Keratinocyte (primary cell): ENCODE measurements around the gene ADIG. TPM values are rescaled to one million over a fixed set of nuclear protein-coding genes. Genes with fewer than 3 reads are reported as not detected.

Experiments
- DNase-seq: peaks from one replicate; pipeline ENCODE4 v3.0.0-alpha.2; 2011; ENCODE audit warnings: low read depth, missing footprints, low spot score
- FAIRE-seq: peaks from 2 replicates; lab custom pipeline; 2011; peaks lifted over from hg19 to GRCh38; lab: Jason Lieb, UNC
- H2AFZ ChIP-seq: 2 replicates; pipeline ENCODE4 v1.6.0; 2012; ENCODE audit warnings: low read length, control low read depth, inconsistent platforms; ENCODE audit not compliant: control insufficient read depth
- H3K27ac ChIP-seq: 2 replicates; pipeline ENCODE4 v1.5.1; 2011; ENCODE audit warnings: low read length; ENCODE audit not compliant: control insufficient read depth, insufficient read depth
- H3K27me3 ChIP-seq: 3 replicates; pipeline ENCODE4 v1.6.0; 2011; ENCODE audit warnings: low read length; ENCODE audit not compliant: control insufficient read depth, insufficient read depth; ENCODE audit errors: extremely low read depth
- H3K36me3 ChIP-seq, 2 experiments: 2 replicates in 1 of 2; 3 replicates in 1 of 2; pipeline ENCODE4 v1.5.1; 2011; ENCODE audit warnings: low read length in 2 of 2, mild to moderate bottlenecking in 1 of 2; ENCODE audit not compliant: control insufficient read depth in 2 of 2, insufficient read depth in 2 of 2; ENCODE audit errors: extremely low read depth in 1 of 2
- H3K4me1 ChIP-seq: 3 replicates; pipeline ENCODE4 v1.5.1; 2011; ENCODE audit warnings: low read length; ENCODE audit not compliant: control insufficient read depth, insufficient read depth; ENCODE audit errors: extremely low read depth
- H3K4me2 ChIP-seq: 3 replicates; pipeline ENCODE4 v1.6.0; 2011; ENCODE audit warnings: low read depth, low read length; ENCODE audit not compliant: control insufficient read depth, insufficient read depth; ENCODE audit errors: extremely low read depth
- H3K4me3 ChIP-seq, 3 experiments: fragments of 200-600 bp in 1 of 3; sonication (generic) in 1 of 3; 2 replicates in 2 of 3; 3 replicates in 1 of 3; pipeline ENCODE4 v1.5.1; 2011 to 2016; ENCODE audit warnings: low read length in 3 of 3, mild to moderate bottlenecking in 3 of 3, control low read depth in 2 of 3, inconsistent platforms in 1 of 3, low read depth in 1 of 3, mixed read lengths in 1 of 3, mixed run types in 1 of 3, moderate library complexity in 1 of 3; ENCODE audit not compliant: control insufficient read depth in 2 of 3, insufficient read depth in 2 of 3; ENCODE audit errors: extremely low read depth in 1 of 3
- H3K79me2 ChIP-seq: 2 replicates; pipeline ENCODE4 v1.6.0; 2012; ENCODE audit warnings: low read length; ENCODE audit not compliant: control insufficient read depth, insufficient read depth
- H3K9ac ChIP-seq: 3 replicates; pipeline ENCODE4 v1.6.0; 2011; ENCODE audit warnings: low read length; ENCODE audit not compliant: control insufficient read depth, insufficient read depth; ENCODE audit errors: extremely low read depth
- H3K9me1 ChIP-seq: 3 replicates; pipeline ENCODE4 v1.6.0; 2011; ENCODE audit warnings: low read length; ENCODE audit not compliant: control insufficient read depth, insufficient read depth; ENCODE audit errors: extremely low read depth
- H3K9me3 ChIP-seq: 2 replicates; pipeline ENCODE4 v1.5.1; 2012; ENCODE audit warnings: low read depth, low read length; ENCODE audit not compliant: control insufficient read depth
- H4K20me1 ChIP-seq: 3 replicates; pipeline ENCODE4 v1.6.0; 2011; ENCODE audit warnings: low read length; ENCODE audit not compliant: control insufficient read depth, insufficient read depth; ENCODE audit errors: extremely low read depth
- EZH2 ChIP-seq: IDR thresholded peaks from one replicate; pipeline ENCODE4 v1.6.1; 2012; ENCODE audit warnings: inconsistent platforms, mild to moderate bottlenecking, low read length, moderate library complexity
- dilution Hi-C: fragments of 300-500 bp; cut with MboI; formaldehyde crosslinking; loops from one replicate; pipeline ENCODE4 v1.7.0; 2020; ENCODE audit warnings: low sequenced_read_pairs; ENCODE audit not compliant: extremely low pct_ligation_motif_present
- polyA plus RNA-seq, 5 experiments: library from polyadenylated mRNA; depleted of rRNA in 3 of 5; stranded (reverse) in 3 of 5; stranded (forward) in 1 of 5; unstranded in 1 of 5; fragments of >200 nt; gene quantifications; 1 replicate in 1 of 5; 2 replicates in 3 of 5; 3 replicates in 1 of 5; pipeline versions ENCODE4 v1.2.1 to v1.2.3, GENCODE V29; 2011 to 2012; ENCODE audit warnings: missing spikeins in 2 of 5, low read depth in 1 of 5, low replicate concordance in 1 of 5
- TF ChIP-seq, protein P1 (sequence below), 3 experiments: IDR thresholded peaks in 1 of 3; conservative IDR thresholded peaks in 1 of 3; optimal IDR thresholded peaks in 1 of 3; 2 replicates in 2 of 3; 3 replicates in 1 of 3; pipeline versions ENCODE3 to v1.5.1; 2011; ENCODE audit warnings: low read length in 3 of 3, mild to moderate bottlenecking in 3 of 3, moderate library complexity in 2 of 3, control low read depth in 1 of 3, inconsistent platforms in 1 of 3; ENCODE audit not compliant: insufficient read depth in 2 of 3; ENCODE audit errors: extremely low read depth in 1 of 3

ADIG gene
- polyA plus RNA-seq, 1 donor (not counting 4 experiments of a cell fraction or from before 2014, with no cell fraction given) = not detected

DNA sequence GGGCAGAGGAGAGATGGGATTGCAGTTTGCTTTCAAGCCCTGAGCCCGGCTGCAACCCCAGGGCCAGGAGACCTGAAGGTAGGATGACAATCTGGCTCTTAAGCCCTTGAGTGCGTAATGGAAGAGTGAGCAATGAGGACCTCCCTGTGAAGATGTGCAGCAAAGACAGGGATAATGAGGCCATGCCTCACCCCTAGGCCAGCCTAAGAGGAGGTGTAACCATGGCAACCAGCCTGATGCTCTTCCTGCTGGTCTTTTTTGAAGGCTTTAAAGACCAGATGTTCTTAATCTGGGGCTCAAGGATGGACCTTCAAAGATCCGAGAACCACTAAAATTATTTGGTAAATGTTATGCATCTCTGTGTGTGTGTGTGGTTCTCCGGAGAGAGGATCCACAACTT lies 28.8 kb downstream of the ADIG start:
- Histone ChIP-seq H3K4me2 (no peak overlapping the region), H3K9me1 (no peaks in the 10 kb centered on the region), H3K27me3 (no peaks in the 10 kb centered on the region), H3K9me3 (no peaks in the 10 kb centered on the region), H4K20me1 (no peaks in the 10 kb centered on the region), H3K4me3 (no peak overlapping the region), H3K4me1 (peaks cover 14% of the 10 kb centered on the region), H2AFZ (no peak overlapping the region), H3K79me2 (no peaks in the 10 kb centered on the region), H3K27ac (no peak overlapping the region), H3K9ac (no peak overlapping the region), H3K36me3 (no peaks in the 10 kb centered on the region)
- dilution Hi-C loops = no loop called here
- TF ChIP-seq, protein P1, sequence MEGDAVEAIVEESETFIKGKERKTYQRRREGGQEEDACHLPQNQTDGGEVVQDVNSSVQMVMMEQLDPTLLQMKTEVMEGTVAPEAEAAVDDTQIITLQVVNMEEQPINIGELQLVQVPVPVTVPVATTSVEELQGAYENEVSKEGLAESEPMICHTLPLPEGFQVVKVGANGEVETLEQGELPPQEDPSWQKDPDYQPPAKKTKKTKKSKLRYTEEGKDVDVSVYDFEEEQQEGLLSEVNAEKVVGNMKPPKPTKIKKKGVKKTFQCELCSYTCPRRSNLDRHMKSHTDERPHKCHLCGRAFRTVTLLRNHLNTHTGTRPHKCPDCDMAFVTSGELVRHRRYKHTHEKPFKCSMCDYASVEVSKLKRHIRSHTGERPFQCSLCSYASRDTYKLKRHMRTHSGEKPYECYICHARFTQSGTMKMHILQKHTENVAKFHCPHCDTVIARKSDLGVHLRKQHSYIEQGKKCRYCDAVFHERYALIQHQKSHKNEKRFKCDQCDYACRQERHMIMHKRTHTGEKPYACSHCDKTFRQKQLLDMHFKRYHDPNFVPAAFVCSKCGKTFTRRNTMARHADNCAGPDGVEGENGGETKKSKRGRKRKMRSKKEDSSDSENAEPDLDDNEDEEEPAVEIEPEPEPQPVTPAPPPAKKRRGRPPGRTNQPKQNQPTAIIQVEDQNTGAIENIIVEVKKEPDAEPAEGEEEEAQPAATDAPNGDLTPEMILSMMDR (optimal IDR thresholded peaks at IDR 0.05 in 1 of 3, IDR thresholded peaks at IDR 0.05 in 1 of 3, conservative IDR thresholded peaks at IDR 0.05 in 1 of 3; ENCODE audit: extremely low read depth in 1 of 3, insufficient read depth in 2 of 3, low read length in 3 of 3) = no peak
- no peak for TF ChIP-seq EZH2
- DNase-seq (no peak), FAIRE-seq (no peak)

DNA sequence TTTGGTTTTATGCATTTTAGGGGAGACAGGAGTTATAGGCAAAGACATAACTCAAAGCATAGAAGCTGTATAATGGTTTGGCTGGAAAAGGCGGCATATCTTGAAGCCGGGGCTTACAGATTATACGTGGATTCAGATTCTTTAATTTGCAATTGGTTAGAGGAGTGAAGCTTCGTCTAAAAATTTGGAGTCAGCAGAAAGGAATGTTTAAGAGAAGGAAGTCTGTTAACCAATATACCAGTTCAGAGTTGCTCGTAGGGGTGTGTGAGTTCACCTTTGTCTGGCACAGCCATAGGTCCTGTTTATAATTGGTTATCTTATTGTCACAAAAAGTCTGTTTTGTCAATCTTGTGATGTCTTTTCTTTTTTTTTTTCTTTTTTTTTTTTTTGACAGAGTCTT lies 29.5 kb downstream of the ADIG start:
- no peak for TF ChIP-seq EZH2
- TF ChIP-seq, protein P1 (optimal IDR thresholded peaks at IDR 0.05 in 1 of 3, IDR thresholded peaks at IDR 0.05 in 1 of 3, conservative IDR thresholded peaks at IDR 0.05 in 1 of 3; ENCODE audit: extremely low read depth in 1 of 3, insufficient read depth in 2 of 3, low read length in 3 of 3) = no peak
- no peaks in the 10 kb centered on the region for H3K27me3 ChIP-seq
- H3K9me3 ChIP-seq = no peaks in the 10 kb centered on the region
- H3K79me2 ChIP-seq = no peaks in the 10 kb centered on the region
- no peaks in the 10 kb centered on the region for H4K20me1 ChIP-seq
- DNase-seq (no peak), FAIRE-seq (peak; percentile 90)
- H3K9me1 ChIP-seq = no peaks in the 10 kb centered on the region
- peaks cover 11% of the 10 kb centered on the region for H3K4me1 ChIP-seq
- no peak overlapping the region for H3K4me3 ChIP-seq
- H2AFZ ChIP-seq = peak overlapping the region; percentile 60
- no peak overlapping the region for H3K27ac ChIP-seq
- dilution Hi-C loops = no loop called here
- peak overlapping the region; percentile 57 for H3K4me2 ChIP-seq
- H3K9ac ChIP-seq = no peak overlapping the region
- no peaks in the 10 kb centered on the region for H3K36me3 ChIP-seq
